ENCODE results near the gene SLC35F1. TPM values are rescaled to one million over a fixed set of nuclear protein-coding genes. Genes with fewer than 3 reads are reported as not detected.

SLC35F1 gene
- total RNA-seq, 1 donor from 2014 or later = not detected

DNA sequence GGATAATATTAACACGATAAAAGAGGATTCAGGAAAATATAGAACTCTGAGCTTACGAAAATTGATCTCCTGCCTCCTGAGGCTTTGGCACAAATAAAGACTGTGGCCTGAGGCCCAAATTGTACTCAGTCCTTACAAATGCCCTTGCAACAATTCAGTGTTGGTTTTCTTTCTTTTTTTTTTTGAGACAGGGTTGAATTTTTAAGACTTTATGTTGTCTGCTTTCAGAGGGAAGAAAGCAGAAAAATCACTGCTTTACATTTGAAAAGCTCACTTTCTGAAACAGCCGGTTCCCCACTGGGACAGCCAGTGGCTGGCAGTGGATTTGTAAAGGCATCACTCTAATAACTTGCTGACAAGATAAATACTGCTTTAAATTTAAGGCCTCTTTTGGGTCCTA is 290.5 kb downstream of the SLC35F1 start:
- no peak for DNase-seq (ENCODE audit: low read depth in 2 of 2)

GRCh38 chr6:118198746-118199145 is 291.7 kb downstream of the SLC35F1 start:
- no peak for DNase-seq (ENCODE audit: low read depth in 2 of 2)

- no peak for DNase-seq (ENCODE audit: low read depth in 2 of 2)
Observed at GRCh38 chr6:118200160-118200559, 293.1 kb downstream of the SLC35F1 start.

- DNase-seq (ENCODE audit: low read depth in 2 of 2) = no peak
Observed at GRCh38 chr6:118202517-118202916, 295.5 kb downstream of the SLC35F1 start.

DNA sequence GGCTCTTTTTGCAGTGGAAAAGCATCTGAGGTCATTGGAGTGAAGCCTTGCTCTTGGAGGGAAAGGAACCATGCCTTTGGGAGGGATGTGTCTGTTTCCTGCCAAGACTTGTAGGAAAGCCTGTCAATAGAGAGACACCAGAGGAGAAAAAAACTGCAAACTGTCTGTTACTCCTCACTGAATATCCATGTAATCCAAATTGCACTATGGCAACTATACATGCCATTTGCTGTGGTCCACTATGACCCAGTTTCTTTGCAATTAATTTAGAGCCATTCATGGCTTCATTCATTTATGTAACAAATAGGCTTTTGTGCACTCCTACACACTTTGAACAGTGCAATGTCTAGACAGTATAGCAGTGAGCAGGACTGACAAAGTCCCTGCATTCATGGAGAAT is 296.5 kb downstream of the SLC35F1 start:
- no peak for DNase-seq (ENCODE audit: low read depth in 2 of 2)

DNA sequence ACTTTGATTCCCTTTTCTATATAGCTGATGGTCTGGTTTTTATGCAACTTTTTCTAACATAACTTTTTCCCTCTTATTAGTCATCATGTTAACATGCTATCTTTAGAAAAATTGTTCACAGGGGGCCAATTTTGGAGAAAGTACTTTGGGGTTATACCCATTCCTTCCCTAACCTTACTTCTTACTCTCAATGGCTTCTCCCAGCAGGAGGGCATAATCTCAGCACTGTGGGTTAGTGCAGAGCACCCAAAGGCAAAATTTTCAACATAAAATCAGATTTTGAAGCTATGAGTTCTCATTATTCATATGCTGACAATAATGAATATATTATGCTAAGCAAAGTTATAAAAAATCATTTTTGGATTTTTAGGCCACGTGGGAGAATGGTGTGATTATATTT is 299.2 kb downstream of the SLC35F1 start:
- no peak for DNase-seq (ENCODE audit: low read depth in 2 of 2)

GRCh38 chr6:118207947-118208346 is 300.9 kb downstream of the SLC35F1 start:
- no peak for DNase-seq (ENCODE audit: low read depth in 2 of 2)

- no peak for DNase-seq (ENCODE audit: low read depth in 2 of 2)
Observed at GRCh38 chr6:118212451-118213173, 305.5 kb downstream of the SLC35F1 start.

DNA sequence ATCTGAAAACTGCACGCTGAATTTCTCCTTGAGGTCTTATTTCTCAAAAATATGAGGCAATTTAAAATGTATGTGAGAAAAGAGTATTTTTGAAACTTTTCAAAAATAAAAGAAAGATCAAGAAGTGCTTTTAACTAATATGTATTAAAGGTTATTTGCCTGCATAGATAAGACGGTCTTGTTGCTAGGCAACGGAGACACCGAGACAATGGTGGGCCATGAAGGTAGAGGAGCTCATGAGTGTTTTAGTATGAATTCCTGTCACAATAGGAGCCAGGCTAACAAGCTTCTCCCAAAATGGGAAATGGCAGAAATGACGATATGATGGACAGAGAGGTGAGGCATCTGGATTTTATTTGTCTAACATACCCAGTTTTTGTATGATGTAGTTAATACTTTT is 308.2 kb downstream of the SLC35F1 start:
- DNase-seq (ENCODE audit: low read depth in 2 of 2) = no peak

DNA sequence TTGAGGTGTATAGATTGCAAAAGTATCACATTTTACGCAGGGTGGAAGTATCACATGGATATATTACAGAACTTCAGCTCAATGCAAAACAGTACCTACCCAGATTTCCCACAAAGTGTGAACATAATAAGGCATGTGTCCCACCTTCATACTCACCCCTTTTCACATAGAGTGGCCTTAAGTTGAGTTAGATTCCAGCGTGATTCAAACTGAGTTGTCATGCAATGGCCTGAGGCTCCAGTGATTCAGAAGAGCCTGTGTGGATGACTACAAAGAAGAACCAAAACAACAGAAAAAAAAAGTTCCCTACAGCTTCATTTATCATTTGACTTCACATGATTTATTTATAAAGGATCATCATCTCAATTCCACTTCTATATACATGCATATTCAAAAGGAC is 309.7 kb downstream of the SLC35F1 start:
- no peak for DNase-seq (ENCODE audit: low read depth in 2 of 2)

GRCh38 chr6:118218156-118218555 is 311.1 kb downstream of the SLC35F1 start:
- DNase-seq (ENCODE audit: low read depth in 2 of 2) = no peak

- DNase-seq (ENCODE audit: low read depth in 2 of 2) = no peak
Observed at GRCh38 chr6:118220429-118221128, 313.5 kb downstream of the SLC35F1 start.

DNA sequence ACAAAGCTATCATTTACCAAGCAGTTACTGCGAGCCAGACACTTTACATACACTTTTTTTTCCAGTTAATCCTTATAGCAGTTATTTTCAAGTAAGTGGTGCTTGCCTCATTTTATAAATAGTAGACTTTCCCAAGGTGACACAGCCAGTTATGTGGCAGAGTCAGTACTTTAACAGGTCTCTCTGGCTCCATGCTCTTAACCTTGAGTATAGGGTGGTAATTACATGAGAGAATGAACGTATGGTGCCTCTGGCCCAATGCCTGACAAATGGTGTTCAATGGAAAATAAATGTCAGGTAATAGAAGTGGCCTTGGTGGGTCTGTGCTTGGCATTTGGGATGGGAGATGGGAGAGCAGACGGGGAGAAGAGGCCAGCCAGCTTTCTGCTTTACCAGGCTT is 316.3 kb downstream of the SLC35F1 start:
- no peak for DNase-seq (ENCODE audit: low read depth in 2 of 2)

GRCh38 chr6:118228886-118229285 is 321.8 kb downstream of the SLC35F1 start:
- no peak for DNase-seq (ENCODE audit: low read depth in 2 of 2)

- DNase-seq (ENCODE audit: low read depth in 2 of 2) = no peak
Observed at GRCh38 chr6:118240878-118241528, 333.9 kb downstream of the SLC35F1 start.

DNA sequence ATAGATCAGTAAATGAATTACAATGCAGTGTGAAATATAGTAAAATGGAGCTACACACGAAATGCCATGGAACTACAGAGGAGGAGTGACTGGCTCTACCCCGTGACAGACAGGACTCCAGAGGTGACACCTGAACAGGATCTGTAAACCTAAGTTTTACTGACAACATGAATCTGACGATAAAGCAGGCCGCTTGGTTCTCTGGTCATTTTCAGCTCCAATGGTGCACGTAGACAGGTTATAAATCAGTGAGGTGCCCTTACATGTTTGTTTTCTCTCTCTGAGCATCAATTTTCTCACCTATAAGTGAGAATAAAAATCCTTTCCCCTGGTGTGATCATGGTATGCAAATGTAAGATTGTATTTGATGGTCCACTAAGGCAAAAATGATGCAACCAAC is 339.3 kb downstream of the SLC35F1 start:
- no peak for DNase-seq (ENCODE audit: low read depth in 2 of 2)

DNA sequence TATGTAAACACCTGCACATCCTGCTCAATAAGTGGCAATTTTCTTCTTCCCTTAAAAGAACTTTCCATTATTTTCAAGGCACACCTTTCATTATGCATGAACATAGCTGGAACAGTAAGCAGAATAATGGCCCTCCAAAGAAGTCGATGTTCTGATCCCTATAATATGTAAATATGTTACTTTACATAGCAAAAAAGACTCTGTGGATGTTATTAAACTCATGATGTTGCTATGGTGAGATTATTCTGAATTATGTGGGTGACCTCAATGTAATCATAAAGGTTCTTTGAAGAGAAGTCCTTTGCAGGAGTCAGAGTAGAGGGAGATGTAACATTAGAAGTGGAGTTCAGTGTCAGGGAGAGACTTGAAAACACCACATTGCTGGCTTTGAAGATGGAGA is 341.1 kb downstream of the SLC35F1 start:
- DNase-seq (ENCODE audit: low read depth in 2 of 2) = no peak

GRCh38 chr6:118249680-118250079 is 342.6 kb downstream of the SLC35F1 start:
- DNase-seq (ENCODE audit: low read depth in 2 of 2) = peak in 1 of 2 donors; percentile 2

- DNase-seq (ENCODE audit: low read depth in 2 of 2) = no peak
Observed at GRCh38 chr6:118252474-118252873, 345.4 kb downstream of the SLC35F1 start.

GRCh38 chr6:118253741-118254140 is 346.7 kb downstream of the SLC35F1 start:
- no peak for DNase-seq (ENCODE audit: low read depth in 2 of 2)

GRCh38 chr6:118260833-118261232 is 353.8 kb downstream of the SLC35F1 start:
- DNase-seq (ENCODE audit: low read depth in 2 of 2) = no peak

- DNase-seq (ENCODE audit: low read depth in 2 of 2) = peak in 1 of 2 donors; percentile 45
Observed at GRCh38 chr6:118263921-118264486, 356.9 kb downstream of the SLC35F1 start.
